ENCODE results near the gene ABHD13.

The ABHD13 gene

DNA sequence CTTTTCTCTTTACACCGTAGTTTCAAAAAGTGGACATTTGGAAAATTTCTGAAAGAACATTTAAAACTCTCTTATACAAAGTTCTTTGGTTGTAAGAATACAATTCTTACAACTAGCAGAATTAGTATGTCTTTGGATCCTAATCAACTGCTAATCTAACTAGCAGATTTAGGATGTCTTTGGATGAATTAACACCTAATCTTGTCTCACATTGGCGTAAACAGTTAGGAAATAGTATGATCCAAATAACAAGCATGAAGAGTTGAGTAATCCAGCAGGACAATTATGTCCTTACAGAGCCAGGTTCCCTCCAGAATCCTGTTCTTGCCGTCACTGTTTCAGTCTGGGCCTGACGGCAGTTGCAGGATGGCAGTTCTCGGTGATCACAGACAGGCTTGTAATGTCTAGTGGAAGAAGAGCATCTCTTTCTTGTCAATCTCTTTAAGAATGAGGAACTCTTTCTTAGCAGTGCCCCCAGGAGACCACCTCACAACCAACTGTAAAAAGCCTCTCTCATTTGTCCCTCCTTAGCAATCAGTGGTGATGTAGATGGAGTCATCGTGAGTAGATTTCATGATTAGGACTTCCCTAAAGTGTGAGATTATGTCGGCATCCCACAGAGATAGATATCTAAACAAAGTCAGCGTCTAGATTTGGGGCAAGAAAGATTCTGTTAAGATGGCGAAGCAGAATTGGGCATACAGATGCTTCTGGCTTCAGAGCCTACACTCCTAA, 45.6 kb downstream of the ABHD13 start:
- TF ChIP-seq RAD21 (IDR thresholded peaks at IDR 0.05; ENCODE audit: low read depth) (no peak), TAF1 (IDR thresholded peaks at IDR 0.05; ENCODE audit: low read depth) (no peak)

DNA sequence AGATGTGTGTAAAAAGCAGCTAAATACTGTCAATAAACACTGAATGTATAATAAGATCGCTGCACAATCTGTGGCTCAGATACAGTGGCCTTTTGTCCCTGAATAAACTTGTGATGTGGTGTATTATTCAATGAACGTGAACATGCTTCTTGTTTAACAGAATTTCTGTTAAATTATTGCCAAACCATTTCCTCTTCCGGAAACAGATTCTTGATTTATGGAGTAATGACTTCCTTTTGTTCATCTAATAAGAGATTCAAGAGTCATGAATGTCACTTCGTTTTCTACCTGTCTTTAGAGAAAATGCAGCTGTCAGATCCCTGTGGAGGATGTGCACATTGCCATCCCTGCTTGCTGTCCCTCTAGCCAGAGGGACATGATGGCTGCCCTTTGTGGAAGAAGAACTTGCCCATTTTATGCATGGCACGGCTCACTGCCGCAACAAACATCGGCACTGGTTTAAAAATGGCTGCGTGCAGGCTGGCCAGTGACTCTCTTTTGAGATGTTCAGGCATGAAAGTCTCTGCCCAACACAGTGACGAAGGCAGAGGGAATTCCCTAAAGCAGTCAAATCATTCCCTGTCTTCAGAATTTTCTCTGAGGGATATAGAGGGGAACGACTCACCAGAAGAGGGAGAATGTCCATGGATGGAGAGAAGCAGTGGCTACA, 48.3 kb downstream of the ABHD13 start:
- TF ChIP-seq, protein P1, sequence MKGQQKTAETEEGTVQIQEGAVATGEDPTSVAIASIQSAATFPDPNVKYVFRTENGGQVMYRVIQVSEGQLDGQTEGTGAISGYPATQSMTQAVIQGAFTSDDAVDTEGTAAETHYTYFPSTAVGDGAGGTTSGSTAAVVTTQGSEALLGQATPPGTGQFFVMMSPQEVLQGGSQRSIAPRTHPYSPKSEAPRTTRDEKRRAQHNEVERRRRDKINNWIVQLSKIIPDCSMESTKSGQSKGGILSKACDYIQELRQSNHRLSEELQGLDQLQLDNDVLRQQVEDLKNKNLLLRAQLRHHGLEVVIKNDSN (IDR thresholded peaks at IDR 0.05): no peak
- TF ChIP-seq CEBPB (IDR thresholded peaks at IDR 0.05) (no peak), RAD21 (IDR thresholded peaks at IDR 0.05; ENCODE audit: low read depth) (no peak), CREB1 (IDR thresholded peaks at IDR 0.05; ENCODE audit: low read depth) (no peak), EGR1 (IDR thresholded peaks at IDR 0.05) (no peak), YY1 (IDR thresholded peaks at IDR 0.05; ENCODE audit: low read depth) (no peak), NFIC (IDR thresholded peaks at IDR 0.05) (no peak), TEAD4 (IDR thresholded peaks at IDR 0.05) (no peak), TCF12 (IDR thresholded peaks at IDR 0.05; ENCODE audit: low read depth) (no peak), EP300 (IDR thresholded peaks at IDR 0.05; ENCODE audit: borderline replicate concordance) (no peak), TAF1 (IDR thresholded peaks at IDR 0.05; ENCODE audit: low read depth) (no peak), ZBTB7A (IDR thresholded peaks at IDR 0.05; ENCODE audit: low read depth) (no peak)
- TF ChIP-seq, protein P2, sequence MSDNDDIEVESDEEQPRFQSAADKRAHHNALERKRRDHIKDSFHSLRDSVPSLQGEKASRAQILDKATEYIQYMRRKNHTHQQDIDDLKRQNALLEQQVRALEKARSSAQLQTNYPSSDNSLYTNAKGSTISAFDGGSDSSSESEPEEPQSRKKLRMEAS (IDR thresholded peaks at IDR 0.05): no peak
- TF ChIP-seq, protein P3, sequence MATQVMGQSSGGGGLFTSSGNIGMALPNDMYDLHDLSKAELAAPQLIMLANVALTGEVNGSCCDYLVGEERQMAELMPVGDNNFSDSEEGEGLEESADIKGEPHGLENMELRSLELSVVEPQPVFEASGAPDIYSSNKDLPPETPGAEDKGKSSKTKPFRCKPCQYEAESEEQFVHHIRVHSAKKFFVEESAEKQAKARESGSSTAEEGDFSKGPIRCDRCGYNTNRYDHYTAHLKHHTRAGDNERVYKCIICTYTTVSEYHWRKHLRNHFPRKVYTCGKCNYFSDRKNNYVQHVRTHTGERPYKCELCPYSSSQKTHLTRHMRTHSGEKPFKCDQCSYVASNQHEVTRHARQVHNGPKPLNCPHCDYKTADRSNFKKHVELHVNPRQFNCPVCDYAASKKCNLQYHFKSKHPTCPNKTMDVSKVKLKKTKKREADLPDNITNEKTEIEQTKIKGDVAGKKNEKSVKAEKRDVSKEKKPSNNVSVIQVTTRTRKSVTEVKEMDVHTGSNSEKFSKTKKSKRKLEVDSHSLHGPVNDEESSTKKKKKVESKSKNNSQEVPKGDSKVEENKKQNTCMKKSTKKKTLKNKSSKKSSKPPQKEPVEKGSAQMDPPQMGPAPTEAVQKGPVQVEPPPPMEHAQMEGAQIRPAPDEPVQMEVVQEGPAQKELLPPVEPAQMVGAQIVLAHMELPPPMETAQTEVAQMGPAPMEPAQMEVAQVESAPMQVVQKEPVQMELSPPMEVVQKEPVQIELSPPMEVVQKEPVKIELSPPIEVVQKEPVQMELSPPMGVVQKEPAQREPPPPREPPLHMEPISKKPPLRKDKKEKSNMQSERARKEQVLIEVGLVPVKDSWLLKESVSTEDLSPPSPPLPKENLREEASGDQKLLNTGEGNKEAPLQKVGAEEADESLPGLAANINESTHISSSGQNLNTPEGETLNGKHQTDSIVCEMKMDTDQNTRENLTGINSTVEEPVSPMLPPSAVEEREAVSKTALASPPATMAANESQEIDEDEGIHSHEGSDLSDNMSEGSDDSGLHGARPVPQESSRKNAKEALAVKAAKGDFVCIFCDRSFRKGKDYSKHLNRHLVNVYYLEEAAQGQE (IDR thresholded peaks at IDR 0.05; ENCODE audit: low read depth): no peak

DNA sequence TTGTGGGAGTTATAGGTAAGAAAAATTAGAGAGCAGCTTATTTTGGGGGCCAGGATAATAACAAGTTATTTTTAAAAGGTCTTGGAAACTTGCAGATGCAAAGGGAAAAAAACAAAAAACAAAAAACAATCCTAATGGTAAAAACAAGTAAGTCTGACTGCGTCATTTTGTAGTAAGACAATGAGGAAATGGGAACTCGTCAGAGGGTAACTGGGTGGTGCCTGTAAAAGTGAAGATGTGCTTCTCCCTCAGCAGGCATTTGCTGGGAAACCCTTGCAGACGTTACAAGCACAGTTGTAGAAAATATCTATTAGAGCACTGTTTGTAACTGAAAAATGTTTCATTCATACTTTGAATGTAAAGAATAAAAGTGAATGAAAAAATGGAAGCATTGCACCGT, 49.2 kb downstream of the ABHD13 start:
- TF ChIP-seq ZBTB7A (IDR thresholded peaks at IDR 0.05; ENCODE audit: low read depth): no peak

DNA sequence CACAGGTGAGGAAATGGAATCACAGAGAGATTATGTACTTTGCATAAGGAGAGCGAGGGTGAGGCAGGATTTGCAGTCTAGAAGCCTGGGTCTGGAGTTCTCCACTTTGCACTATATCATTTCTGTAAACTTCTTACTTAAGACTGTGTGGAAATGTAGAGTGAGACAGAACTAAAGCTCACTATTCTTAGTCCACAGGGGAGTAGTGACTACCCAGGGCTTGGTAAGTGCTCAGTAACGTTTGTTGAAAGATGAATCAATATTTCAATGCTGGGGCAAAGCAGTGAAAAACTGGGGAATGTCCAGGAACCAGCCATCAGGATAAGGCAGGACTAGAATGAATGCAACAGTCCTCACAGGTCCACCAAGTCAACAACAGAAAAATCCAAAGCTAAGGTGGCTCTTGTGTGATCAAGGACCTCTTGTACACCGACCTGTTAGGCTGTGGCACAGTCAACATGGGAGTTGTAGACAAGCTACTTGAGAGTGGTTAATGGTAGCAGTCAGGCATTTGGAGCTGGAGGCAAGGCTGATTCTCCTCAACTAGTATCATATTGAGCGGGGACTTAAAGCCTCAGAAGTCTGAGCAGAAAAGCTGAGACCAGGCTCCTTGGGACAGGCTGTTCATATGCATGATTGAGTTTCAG, 50.4 kb downstream of the ABHD13 start:
- TF ChIP-seq TCF12 (IDR thresholded peaks at IDR 0.05; ENCODE audit: low read depth) (no peak), TEAD4 (IDR thresholded peaks at IDR 0.05) (no peak), EGR1 (IDR thresholded peaks at IDR 0.05) (no peak), YY1 (IDR thresholded peaks at IDR 0.05; ENCODE audit: low read depth) (no peak), EP300 (IDR thresholded peaks at IDR 0.05; ENCODE audit: borderline replicate concordance) (no peak), FOXM1 (IDR thresholded peaks at IDR 0.05; ENCODE audit: borderline replicate concordance, low read depth) (no peak)
- TF ChIP-seq, protein P3 (IDR thresholded peaks at IDR 0.05; ENCODE audit: low read depth): no peak
- TF ChIP-seq, protein P2 (IDR thresholded peaks at IDR 0.05): no peak
- TF ChIP-seq, protein P1 (IDR thresholded peaks at IDR 0.05): no peak

DNA sequence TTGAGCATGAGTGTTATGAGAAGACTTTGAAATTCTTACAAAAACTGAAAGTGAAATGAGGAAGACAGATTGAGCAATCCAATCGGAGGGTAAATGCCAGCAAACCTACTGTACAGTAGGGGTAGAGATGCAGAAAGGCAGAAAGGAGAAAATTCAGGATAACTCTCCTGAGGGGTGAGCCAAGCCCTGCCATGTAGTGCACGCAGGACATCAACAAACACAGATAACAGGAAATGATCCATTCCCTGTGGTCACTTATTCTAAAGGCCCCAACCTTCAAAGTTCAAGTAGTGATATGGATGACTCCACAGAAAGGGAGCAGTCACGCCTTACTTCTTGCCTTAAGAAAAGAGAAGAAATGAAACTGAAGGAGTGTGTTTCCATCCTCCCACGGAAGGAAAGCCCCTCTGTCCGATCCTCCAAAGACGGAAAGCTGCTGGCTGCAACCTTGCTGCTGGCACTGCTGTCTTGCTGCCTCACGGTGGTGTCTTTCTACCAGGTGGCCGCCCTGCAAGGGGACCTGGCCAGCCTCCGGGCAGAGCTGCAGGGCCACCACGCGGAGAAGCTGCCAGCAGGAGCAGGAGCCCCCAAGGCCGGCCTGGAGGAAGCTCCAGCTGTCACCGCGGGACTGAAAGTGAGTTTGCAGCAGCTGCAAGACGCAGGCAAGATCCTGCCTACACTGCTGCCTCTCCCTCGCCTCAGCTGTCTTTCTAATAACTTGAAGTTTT, 51.6 kb downstream of the ABHD13 start, which contains the start of gene TNFSF13B:
Gene TNFSF13B, plus strand, starts transcription at position 118 of the 728 bp plus-strand sequence. Its CDS starts 178 bp downstream, at position 296.
- no peak for TF ChIP-seq EP300 (IDR thresholded peaks at IDR 0.05; ENCODE audit: borderline replicate concordance)
- TF ChIP-seq, protein P3 (IDR thresholded peaks at IDR 0.05; ENCODE audit: low read depth): no peak
- no peak for TF ChIP-seq FOXM1 (IDR thresholded peaks at IDR 0.05; ENCODE audit: borderline replicate concordance, low read depth)
- TF ChIP-seq TEAD4 (IDR thresholded peaks at IDR 0.05): no peak
- no peak for TF ChIP-seq TCF12 (IDR thresholded peaks at IDR 0.05; ENCODE audit: low read depth)
- no peak for TF ChIP-seq ZBTB7A (IDR thresholded peaks at IDR 0.05; ENCODE audit: low read depth)
- TF ChIP-seq NFIC (IDR thresholded peaks at IDR 0.05): no peak
- TF ChIP-seq, protein P1 (IDR thresholded peaks at IDR 0.05): no peak
- no peak for TF ChIP-seq CEBPB (IDR thresholded peaks at IDR 0.05)
- no peak for TF ChIP-seq EGR1 (IDR thresholded peaks at IDR 0.05)
- no peak for TF ChIP-seq RAD21 (IDR thresholded peaks at IDR 0.05; ENCODE audit: low read depth)
